GM21528 (cell line): ENCODE data around the gene NGF.

Experiments
- ATAC-seq: cut with Tn5 transposase; IDR thresholded peaks from one replicate; pipeline ENCODE4 v1.9.1; 2021; ENCODE audit warnings: mild to moderate bottlenecking, moderate library complexity; ENCODE audit not compliant: unreplicated experiment, low FRiP score

Gene NGF

GRCh38 chr1:115337276-115337632 is 795 bp downstream of the NGF start:
- ATAC-seq, result no peak

GRCh38 chr1:115336741-115337140 is 1.3 kb downstream of the NGF start:
- no peak for ATAC-seq

- ATAC-seq, result no peak
Measured at GRCh38 chr1:115332813-115333608, 5.0 kb downstream of the NGF start.

GRCh38 chr1:115331558-115332331 is 6.3 kb downstream of the NGF start:
- ATAC-seq, result no peak

- ATAC-seq, result no peak
Measured at GRCh38 chr1:115330480-115331013, 7.5 kb downstream of the NGF start.

- no peak for ATAC-seq
Measured at GRCh38 chr1:115329965-115330364, 8.1 kb downstream of the NGF start.

GRCh38 chr1:115327270-115327669 is 10.8 kb downstream of the NGF start:
- no peak for ATAC-seq

- ATAC-seq, result no peak
Measured at GRCh38 chr1:115326419-115326818, 11.6 kb downstream of the NGF start.

GRCh38 chr1:115325874-115326273 is 12.2 kb downstream of the NGF start:
- no peak for ATAC-seq

- no peak for ATAC-seq
Measured at GRCh38 chr1:115324649-115325420, 13.2 kb downstream of the NGF start.

- ATAC-seq, result no peak
Measured at GRCh38 chr1:115323366-115324004, 14.6 kb downstream of the NGF start.

GRCh38 chr1:115322631-115323030 is 15.4 kb downstream of the NGF start:
- no peak for ATAC-seq

- no peak for ATAC-seq
Measured at GRCh38 chr1:115320377-115320776, 17.7 kb downstream of the NGF start.

GRCh38 chr1:115319706-115320105 is 18.3 kb downstream of the NGF start:
- no peak for ATAC-seq

- ATAC-seq, result no peak
Measured at GRCh38 chr1:115317101-115318012, 20.7 kb downstream of the NGF start.

- ATAC-seq, result no peak
Measured at GRCh38 chr1:115314765-115315164, 23.3 kb downstream of the NGF start.

- no peak for ATAC-seq
Measured at GRCh38 chr1:115314092-115314491, 24.0 kb downstream of the NGF start.

- ATAC-seq, result no peak
Measured at GRCh38 chr1:115313182-115313581, 24.9 kb downstream of the NGF start.

GRCh38 chr1:115312742-115313141 is 25.3 kb downstream of the NGF start:
- ATAC-seq, result no peak
